Measurements from ENCODE around the gene USP32.

The USP32 gene

GRCh38 chr17:60158751-60159478 lies 233.0 kb downstream of the USP32 start:
- Histone ChIP-seq H3K79me2 (no peaks in the 10 kb centered on the region), H3K36me3 (ENCODE audit: control insufficient read depth, insufficient read depth, low read length) (no peaks in the 10 kb centered on the region), H3K4me1 (no peaks in the 10 kb centered on the region), H3K9ac (no peak overlapping the region), H3K27me3 (ENCODE audit: control insufficient read depth, insufficient read depth, low read length) (no peaks in the 10 kb centered on the region), H3K4me3 (ENCODE audit: low read depth, low read length) (no peak overlapping the region), H3K4me2 (ENCODE audit: low read length) (no peak overlapping the region), H2AFZ (no peak overlapping the region), H3K9me3 (ENCODE audit: control insufficient read depth, low read length) (no peaks in the 10 kb centered on the region), H3K27ac (no peak overlapping the region)
- TF ChIP-seq CTCF (IDR thresholded peaks at IDR 0.05): no peak

GRCh38 chr17:60157487-60158040 lies 234.4 kb downstream of the USP32 start:
- no peak overlapping the region for H3K27ac ChIP-seq
- H3K36me3 ChIP-seq (ENCODE audit: control insufficient read depth, insufficient read depth, low read length): no peaks in the 10 kb centered on the region
- H3K4me2 ChIP-seq (ENCODE audit: low read length): no peak overlapping the region
- H3K9me3 ChIP-seq (ENCODE audit: control insufficient read depth, low read length): no peaks in the 10 kb centered on the region
- no peak overlapping the region for H3K9ac ChIP-seq
- no peaks in the 10 kb centered on the region for H3K27me3 ChIP-seq (ENCODE audit: control insufficient read depth, insufficient read depth, low read length)
- H2AFZ ChIP-seq: no peak overlapping the region
- no peak for TF ChIP-seq CTCF (IDR thresholded peaks at IDR 0.05)
- no peaks in the 10 kb centered on the region for H3K79me2 ChIP-seq
- H3K4me1 ChIP-seq: no peaks in the 10 kb centered on the region
- H3K4me3 ChIP-seq (ENCODE audit: low read depth, low read length): no peak overlapping the region

- H3K79me2 ChIP-seq: no peaks in the 10 kb centered on the region
- no peak overlapping the region for H3K27ac ChIP-seq
- H3K4me3 ChIP-seq (ENCODE audit: low read depth, low read length): no peak overlapping the region
- H3K36me3 ChIP-seq (ENCODE audit: control insufficient read depth, insufficient read depth, low read length): no peaks in the 10 kb centered on the region
- no peak overlapping the region for H3K9ac ChIP-seq
- no peaks in the 10 kb centered on the region for H3K9me3 ChIP-seq (ENCODE audit: control insufficient read depth, low read length)
- no peak overlapping the region for H3K4me2 ChIP-seq (ENCODE audit: low read length)
- H2AFZ ChIP-seq: no peak overlapping the region
- H3K27me3 ChIP-seq (ENCODE audit: control insufficient read depth, insufficient read depth, low read length): no peaks in the 10 kb centered on the region
- no peak for TF ChIP-seq CTCF (IDR thresholded peaks at IDR 0.05)
- H3K4me1 ChIP-seq: no peaks in the 10 kb centered on the region
Observed at GRCh38 chr17:60156746-60157145, 235.2 kb downstream of the USP32 start.

GRCh38 chr17:60155815-60156214 lies 236.1 kb downstream of the USP32 start:
- Histone ChIP-seq H3K4me3 (ENCODE audit: low read depth, low read length) (no peak overlapping the region), H3K4me1 (no peaks in the 10 kb centered on the region), H3K4me2 (ENCODE audit: low read length) (no peak overlapping the region), H3K27ac (no peak overlapping the region), H3K9me3 (ENCODE audit: control insufficient read depth, low read length) (no peaks in the 10 kb centered on the region), H3K79me2 (no peaks in the 10 kb centered on the region), H3K9ac (no peak overlapping the region), H3K27me3 (ENCODE audit: control insufficient read depth, insufficient read depth, low read length) (no peaks in the 10 kb centered on the region), H2AFZ (no peak overlapping the region), H3K36me3 (ENCODE audit: control insufficient read depth, insufficient read depth, low read length) (no peaks in the 10 kb centered on the region)
- TF ChIP-seq CTCF (IDR thresholded peaks at IDR 0.05): no peak

- H3K9ac ChIP-seq: no peak overlapping the region
- no peaks in the 10 kb centered on the region for H3K36me3 ChIP-seq (ENCODE audit: control insufficient read depth, insufficient read depth, low read length)
- no peak for TF ChIP-seq CTCF (IDR thresholded peaks at IDR 0.05)
- H3K79me2 ChIP-seq: no peaks in the 10 kb centered on the region
- H3K27ac ChIP-seq: no peak overlapping the region
- H3K4me1 ChIP-seq: no peaks in the 10 kb centered on the region
- H3K27me3 ChIP-seq (ENCODE audit: control insufficient read depth, insufficient read depth, low read length): no peaks in the 10 kb centered on the region
- H3K4me3 ChIP-seq (ENCODE audit: low read depth, low read length): no peak overlapping the region
- no peak overlapping the region for H2AFZ ChIP-seq
- H3K4me2 ChIP-seq (ENCODE audit: low read length): no peak overlapping the region
- no peaks in the 10 kb centered on the region for H3K9me3 ChIP-seq (ENCODE audit: control insufficient read depth, low read length)
Observed at GRCh38 chr17:60155427-60155814, 236.5 kb downstream of the USP32 start.

All from parathyroid adenoma (tissue), 2 donors.